HS-5 (cell line): ENCODE data around the gene OXA1L.
"Not testable (repeated sequence)": the region's sequence is repeated elsewhere in the genome, so short reads cannot be mapped to it uniquely, and the experiment has no call there.

Source experiments
- DNase-seq: peaks from one replicate; pipeline ENCODE4 v3.0.0-alpha.2; 2012; ENCODE audit warnings: low read depth

Gene OXA1L

DNA sequence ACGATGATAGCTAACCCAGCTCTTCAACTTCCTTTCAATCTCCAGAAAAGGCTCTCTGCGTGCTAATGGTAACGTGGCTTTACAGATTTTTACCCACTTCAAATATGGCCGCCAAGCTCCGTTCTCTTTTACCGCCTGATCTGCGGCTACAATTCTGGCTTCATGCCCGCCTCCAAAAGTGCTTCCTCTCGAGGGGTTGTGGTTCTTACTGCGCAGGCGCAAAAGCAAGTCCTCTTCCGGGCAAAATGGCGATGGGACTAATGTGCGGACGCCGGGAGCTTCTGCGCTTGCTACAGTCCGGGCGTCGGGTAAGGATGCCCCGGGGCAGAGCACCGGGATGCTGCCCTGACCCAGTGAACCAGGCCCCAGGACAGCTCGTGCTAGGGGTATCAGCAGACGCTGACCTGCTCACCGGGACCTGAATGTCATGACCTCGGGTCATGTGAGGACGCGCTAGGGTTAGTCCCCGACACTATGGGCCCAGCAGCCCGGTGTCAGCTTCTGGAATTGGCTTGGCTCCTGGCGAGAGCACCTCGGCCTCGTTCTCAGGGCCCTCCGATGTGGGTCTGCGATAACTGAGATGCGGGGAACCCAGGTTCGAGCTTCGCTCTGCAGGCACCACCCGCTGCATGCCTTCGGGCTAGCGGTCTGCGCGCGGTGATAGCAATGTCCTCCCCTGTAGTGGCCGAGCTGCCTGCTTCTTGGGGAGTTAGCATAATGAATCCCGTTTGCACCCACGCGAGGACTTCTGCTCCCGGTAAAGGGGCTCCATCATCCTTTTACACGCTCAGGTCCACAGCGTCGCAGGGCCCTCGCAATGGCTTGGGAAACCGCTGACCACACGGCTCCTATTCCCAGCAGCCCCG lies at the start of gene OXA1L:
Gene OXA1L, plus strand, starts transcription at position 232 of the 866 bp plus-strand sequence. Its CDS starts 14 bp downstream, at position 246.
- peak; percentile 92 for DNase-seq

DNA sequence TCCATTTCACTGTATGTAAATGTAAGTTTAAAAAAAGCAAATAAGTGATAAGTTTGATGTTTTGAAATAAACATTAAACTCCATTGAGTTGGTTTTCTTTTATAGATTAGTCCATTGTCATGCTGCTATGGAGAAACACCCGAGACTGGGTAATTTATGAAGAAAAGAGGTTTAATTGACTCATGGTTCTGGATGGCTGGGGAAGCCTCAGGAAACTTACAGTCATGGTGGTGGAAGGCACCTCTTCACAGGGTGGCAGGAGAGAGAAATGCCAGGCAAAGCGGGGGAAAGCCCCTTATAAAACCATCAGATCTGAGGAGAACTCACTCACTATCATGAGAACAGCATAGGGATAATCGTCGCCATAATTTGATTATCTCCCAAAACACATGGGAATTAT lies 48.4 kb upstream of the OXA1L start:
- no peak for DNase-seq

DNA sequence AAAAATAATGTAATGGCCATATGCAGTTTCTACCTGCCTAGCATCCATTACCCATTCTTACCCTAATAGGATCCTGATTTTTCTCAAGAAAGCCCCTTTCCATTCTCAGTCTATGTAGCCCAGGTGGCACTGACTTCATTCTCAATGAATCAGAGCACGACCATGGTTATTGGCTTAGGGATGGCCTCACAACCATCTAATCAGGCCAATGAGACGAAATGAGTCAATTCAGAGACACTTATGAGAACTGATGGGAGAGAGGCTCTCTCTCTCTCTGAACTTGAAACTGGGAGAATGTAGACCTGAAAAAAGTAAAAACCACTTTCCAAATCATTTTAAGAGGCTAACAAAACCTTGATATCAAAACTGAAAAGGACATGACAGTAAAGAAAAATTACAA lies 45.3 kb upstream of the OXA1L start:
- no peak for DNase-seq

DNA sequence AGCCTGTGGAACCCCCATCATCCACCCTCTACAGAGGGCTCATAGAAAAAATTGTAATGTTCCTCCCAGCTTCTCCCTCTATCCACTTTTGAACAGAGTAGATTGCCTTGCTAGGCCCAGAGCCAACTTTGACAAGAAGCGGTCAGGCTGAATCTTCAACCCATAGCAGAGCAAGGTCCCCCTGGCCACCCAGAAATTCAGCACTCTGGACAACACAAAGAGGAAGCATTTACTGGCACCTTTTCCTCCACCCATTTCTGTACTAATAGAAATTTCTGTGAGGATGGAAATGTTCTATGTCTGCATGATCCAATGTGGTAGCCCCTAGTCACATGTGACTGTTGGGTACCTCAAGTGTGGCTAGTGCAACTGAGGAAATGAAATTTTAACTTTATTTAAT lies 42.7 kb upstream of the OXA1L start:
- no peak for DNase-seq

DNA sequence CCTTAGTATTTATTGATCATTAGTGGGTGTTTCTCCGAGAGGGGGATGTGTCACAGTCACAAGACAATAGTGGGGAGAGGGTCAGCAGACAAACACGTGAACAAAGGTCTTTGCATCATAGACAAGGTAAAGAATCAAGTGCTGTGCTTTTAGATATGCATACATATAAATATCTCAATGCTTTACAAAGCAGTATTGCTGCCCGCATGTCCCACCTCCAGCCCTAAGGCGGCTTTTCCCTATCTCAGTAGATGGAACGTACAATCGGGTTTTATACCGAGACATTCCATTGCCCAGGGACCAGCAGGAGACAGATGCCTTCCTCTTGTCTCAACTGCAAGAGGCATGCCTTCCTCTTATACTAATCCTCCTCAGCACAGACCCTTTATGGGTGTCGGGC lies 41.6 kb upstream of the OXA1L start:
- not testable (repeated sequence) for DNase-seq

DNA sequence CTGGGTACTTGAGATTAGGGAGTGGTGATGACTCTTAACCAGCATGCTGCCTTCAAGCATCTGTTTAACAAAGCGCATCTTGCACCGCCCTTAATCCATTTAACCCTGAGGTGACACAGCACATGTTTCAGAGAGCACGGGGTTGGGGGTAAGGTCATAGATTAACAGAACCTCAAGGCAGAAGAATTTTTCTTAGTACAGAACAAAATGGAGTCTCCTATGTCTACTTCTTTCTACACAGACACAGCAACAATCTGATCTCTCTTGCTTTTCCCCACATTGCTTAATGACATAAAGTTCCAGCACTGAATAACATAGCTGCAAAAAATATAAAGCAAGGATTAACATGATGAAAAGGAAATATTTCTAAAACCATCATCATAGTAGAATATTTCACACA lies 41.1 kb upstream of the OXA1L start:
- DNase-seq = not testable (repeated sequence)

DNA sequence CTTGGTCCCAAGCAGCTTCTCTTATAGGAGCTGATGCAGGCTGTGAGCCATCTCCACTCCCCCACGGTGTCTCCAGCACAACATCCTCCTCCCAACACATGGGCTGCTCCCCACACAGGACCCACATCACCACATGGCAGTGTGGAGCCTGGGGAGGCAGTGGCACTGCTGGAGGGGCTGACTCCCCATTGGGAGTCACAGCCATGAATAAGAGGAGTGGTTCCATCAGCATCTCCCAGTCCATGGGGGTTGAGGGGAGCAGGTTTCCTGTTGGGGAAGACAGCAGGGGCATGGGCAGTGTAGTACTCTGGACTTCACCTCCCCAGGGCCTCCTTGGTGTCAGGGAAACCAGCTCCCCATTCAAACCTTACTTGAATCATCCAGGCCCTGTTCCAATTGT lies 40.5 kb upstream of the OXA1L start:
- no peak for DNase-seq

DNA sequence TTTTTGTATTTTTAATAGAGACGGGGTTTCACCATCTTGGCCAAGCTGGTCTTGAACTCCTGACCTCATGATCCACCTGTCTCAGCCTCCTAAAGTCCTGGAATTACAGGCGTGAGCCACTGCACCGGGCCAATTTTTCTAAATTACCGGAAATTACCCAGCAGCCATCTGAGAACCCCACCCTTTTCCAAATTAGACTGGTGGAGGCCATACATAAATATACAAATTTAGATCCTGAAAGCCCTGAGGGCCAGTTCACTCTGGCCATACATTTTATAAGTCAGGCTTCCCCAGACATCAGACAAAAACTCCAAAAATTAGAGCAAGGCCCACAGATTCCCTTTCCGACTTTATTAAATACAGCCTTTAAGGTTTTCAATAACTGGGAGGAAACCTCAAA lies 34.4 kb upstream of the OXA1L start:
- not testable (repeated sequence) for DNase-seq

DNA sequence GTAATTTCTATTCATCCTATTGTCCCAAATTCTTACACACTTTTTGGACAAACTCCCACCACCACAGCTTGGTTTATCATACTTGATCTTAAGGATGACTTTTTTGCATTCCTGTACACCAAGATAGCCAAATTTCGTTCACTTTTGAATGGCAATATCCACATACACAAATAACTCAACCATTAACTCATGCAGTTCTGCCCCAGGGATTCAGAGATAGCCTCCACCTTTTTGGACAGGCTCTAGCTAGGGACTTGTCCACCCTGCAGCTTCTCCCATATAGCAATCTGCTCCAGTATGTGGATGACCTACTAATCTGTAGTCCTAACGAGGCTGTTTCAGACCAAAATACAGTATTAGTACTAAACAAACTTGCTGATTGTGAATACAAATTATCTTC lies 32.7 kb upstream of the OXA1L start:
- no peak for DNase-seq

DNA sequence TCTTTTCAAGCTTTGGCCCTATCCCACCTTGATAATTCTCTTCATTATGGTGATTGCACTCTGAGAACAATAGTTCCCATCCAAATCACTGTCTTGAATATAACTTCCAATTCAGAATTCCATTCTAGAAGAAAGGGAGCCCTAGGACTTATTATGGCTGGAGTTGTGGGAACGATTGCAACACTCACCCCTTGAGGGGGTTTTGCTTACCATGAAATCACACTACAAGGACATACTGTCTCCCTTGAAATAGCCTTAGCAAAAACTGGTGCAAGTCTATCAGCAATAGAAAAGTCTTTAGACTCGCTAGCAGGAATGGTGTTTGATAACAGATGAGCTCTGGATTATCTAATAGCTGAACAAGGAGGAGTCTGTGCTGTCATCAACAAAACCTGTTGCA lies 31.4 kb upstream of the OXA1L start:
- no peak for DNase-seq

DNA sequence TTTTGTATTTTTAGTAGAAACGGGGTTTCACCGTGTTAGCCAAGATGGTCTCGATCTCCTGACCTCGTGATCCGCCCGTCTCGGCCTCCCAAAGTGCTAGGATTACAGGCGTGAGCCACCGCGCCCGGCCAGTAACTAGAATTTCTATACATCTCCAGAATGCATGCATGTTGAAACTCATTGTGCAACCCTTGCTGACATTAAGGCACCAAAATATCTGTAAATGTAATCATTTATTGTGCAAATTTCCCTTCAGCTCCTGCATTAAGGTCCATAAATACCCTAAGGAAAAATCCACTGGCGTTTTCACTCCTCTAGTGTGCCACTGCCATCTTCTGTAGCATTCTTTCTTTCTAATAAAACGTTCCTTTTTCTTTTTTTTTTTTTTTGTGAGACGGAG lies 30.1 kb upstream of the OXA1L start:
- DNase-seq = not testable (repeated sequence)

DNA sequence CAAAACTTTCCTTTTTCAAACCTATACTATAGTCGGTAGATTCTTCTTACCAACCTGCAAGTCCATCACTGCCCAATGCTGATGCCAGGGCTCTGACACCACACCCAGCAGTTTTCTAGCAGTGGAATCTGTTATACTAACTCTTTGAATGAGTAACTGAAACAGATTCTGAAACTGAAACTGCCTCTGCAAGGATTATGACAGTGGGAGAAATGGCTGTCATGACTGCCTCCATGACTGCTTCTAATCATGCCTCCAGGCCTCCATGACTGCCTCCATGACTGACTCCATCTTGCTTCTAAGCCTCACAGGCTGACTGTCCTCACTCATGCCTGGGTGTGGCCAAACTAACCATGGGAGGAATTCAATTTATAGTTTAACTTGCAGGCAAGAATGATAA lies 29.4 kb upstream of the OXA1L start:
- DNase-seq = no peak

DNA sequence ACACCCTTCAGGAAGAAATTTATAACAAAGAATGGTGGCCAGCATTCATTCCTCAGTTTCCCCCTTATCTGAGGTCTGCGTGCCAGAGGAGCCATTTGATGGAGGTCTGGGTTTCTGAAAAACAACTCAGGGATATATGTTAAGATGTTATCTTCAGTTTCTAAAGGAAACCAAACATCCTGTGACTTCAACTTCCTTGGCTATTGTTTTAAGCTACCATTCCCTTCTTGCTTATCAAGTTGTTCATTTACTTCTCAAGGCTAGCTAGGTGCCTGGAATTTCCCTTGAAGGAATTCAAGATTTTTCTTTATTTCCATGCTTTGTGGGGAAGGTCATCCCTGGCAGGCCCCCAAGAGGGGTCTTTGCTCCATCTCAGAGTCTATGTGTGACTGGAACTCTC lies 27.1 kb upstream of the OXA1L start:
- no peak for DNase-seq

DNA sequence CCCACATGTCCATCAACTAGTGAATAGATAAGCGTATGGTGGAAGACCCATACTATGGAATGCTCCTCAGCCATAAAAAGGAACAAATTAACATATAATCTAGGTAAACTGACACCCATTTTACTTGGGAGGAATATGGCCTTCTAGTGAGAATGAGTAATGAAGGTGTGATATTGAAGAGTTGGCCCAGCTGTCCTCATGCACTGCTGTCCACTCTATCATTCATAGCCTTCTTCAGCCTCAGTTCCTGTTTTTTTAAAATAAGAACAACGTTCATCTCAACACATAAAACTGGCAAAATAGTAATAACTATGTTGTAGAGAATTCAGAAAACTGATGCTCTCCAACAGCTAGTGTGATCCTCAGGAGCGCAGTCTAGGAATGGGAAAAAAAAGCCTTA lies 26.5 kb upstream of the OXA1L start:
- DNase-seq = no peak

DNA sequence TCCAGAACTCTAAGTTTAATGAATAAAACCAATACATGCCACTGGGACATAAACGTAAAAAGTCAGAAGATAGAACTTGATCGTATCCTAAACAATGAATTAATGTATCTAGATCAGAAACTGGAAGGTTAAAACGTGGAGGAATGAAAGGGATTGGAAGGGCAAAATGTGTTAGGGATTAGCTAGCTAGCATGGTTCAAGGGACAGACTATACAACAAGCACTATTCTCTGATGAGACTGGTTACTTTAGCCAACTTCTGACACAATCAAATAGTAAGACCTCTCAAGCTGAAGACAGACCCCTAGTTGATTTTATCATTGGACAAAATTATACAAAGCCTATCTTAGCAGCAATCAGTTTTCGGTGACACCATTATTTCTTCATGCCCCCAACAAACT lies 18.7 kb upstream of the OXA1L start:
- DNase-seq = no peak

DNA sequence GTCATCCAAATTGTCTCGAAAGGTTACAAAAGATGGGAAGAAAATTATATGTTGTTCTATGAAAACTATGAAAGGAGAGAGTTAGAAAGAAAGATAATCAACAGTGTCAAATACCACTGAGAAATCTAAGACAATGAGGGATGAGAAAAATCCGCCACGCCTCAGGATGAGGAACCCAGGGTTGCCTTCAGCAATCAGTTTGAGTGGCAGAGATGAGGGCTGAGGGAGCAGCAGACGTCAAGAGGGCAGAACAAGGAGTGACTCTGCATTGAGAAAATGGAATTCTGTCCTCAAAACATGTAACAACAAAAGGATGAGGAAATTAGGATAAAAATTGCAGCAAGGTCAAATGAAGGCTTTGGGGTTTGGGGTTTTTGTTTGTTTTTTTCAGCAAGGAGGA lies 18.3 kb upstream of the OXA1L start:
- no peak for DNase-seq

DNA sequence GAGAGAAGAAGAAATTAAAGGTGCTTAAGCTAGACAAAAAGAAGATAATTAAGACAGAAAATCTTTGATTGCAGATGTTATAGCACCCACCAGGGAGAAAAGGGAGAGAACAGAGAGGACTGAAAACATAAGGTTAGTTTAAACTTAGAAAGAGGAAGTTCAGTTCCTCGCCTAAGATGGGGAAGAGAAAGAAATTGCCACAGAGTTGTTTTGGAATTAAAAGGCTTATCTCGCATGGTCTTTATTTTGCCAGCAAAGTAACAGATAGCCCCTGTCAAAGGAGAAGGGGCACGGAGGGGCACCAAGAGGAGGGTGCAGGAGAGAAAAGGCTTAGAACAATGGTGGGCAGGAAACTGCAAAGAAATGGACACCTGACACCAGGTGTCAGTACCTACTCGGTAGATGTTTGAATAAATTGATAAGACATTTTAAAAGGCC lies 17.8 kb upstream of the OXA1L start:
- no peak for DNase-seq

DNA sequence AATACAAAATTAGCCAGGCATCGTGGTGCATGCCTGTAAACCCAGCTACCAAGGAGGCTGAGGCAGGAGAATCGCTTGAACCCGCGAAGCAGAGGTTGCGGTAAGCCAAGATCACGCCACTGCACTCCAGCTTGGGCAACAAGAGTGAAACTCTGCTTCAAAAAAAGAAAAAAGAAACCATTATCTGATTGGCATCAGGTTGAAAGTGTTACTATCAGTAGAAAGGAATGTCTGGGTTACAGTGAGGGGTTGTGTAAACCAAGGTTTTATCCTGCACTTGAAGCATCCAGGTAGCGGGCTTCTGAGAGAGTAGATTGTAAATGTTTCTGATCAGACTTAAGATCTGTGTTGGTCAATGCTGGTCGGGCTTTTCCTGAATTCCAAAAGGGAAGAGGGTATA lies 14.1 kb upstream of the OXA1L start:
- no peak for DNase-seq

DNA sequence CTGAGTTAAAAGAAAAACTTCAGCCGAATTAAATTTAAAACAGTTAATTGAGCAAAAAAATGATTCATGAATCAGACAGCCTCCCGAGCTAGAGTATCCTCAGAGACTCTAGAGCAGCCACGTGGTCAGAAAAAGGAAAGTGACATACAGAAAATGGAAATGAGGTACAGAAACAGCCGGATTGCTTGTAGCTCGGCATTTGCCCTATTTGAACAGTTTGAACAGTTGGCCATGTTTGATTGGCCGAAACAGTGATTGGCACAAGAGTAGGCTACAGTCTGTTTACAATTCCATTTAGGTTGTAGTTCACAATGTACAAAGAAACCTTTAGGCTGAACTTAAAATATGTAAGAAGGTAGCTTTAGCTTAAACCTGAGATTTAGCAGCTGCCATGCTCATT lies 12.9 kb upstream of the OXA1L start:
- DNase-seq = no peak

DNA sequence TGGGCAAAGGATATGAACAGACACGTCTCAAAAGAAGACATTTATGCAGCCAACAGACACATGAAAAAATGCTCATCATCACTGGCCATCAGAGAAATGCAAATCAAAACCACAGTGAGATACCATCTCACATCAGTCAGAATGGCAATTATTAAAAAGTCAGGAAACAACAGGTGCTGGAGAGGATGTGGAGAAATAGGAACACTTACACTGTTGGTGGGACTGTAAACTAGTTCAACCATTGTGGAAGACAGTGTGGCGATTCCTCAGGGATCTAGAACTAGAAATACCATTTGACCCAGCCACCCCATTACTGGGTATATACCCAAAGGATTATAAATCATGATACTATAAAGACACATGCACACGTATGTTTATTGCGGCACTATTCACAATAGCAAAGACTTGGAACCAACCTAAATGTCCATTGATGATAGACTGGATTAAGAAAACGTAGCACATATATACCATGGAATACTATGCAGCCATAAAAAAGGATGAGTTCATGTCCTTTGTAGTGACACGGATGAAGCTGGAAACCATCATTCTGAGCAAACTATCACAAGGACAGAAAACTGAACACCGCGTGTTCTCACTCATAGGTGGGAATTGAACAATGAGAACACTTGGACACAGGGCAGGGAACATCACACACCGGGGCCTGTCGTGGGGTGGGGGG lies 8.4 kb upstream of the OXA1L start:
- DNase-seq = not testable (repeated sequence)

DNA sequence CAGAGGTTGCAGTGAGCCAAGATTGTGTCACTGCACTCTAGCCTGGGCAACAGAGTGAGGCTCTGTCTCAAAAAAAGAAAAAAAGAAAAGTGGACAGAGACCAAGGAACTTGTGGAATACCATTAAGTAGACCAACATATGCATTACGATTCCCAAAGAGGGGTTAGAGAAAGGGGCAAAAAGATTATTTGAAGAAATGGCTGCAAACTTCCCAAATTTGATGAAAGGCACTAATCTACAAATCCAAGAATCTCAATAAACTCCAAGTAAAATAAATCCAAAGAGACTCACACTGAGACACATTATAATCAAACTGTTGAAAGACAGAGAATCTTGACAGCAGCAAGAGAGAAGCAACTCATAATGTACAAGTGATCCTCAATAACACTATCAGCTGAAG lies 4.8 kb upstream of the OXA1L start:
- DNase-seq = no peak

DNA sequence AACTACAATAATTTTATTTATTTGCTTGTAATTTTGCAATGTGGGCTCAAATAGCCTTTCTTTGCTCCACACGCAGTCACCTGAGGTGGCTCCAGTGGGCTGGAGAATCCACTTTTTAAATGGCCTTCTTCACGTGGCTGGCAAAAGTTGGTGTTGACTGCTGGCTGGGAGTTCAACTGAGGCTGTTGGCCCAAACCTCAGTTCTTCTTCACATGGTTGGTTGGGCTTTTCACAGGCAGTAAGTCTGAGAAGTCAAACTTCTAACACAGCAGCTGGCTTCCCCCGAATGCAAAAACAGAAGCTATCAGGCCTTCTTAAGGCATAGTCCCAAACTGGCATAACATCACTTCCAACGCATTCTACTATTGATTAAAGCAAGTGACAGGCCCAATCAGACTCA lies 2.1 kb upstream of the OXA1L start:
- DNase-seq = no peak

DNA sequence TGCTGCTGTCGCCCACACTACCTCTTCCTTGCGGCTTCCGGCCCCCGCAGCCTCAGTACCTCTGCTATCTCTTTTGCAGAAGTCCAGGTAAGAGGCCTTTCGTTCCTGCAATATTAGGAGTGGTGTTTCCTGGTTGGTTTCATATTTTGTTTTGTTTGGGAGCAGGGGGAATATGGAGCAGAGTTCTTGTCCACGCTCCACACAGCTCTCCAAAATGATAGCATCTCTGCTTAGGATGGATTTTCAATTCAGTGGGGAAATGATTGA lies 768 bp downstream of the OXA1L start:
- DNase-seq = no peak

DNA sequence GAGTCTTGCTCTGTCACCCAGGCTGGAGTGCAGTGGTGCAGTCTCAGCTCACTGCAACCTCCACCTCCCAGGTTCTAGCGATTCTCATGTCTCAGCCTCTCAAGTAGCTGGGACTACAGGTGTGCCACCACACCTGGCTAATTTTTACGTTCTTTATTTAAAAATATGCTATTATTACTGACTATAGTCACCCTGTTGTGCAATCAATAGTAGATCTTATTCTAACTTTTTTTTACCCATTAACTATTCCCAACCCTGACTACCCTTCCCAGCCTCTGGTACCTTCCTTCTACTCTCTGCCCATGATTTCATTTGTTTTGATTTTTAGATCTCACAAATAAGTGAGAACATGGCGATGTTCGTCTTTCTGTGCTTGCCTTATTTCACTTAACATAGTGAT lies 2.5 kb downstream of the OXA1L start:
- DNase-seq = no peak
